ENCODE data around the gene FAM228A.

GRCh38 chr2:24147364-24147763 lies 27.5 kb upstream of the FAM228A start:
- TF ChIP-seq RAD21 (IDR thresholded peaks at IDR 0.05; ENCODE audit: low read length) (no peak), CHD2 (IDR thresholded peaks at IDR 0.05; ENCODE audit: low read length, partially characterized antibody) (no peak), CTCF (IDR thresholded peaks at IDR 0.05) (no peak), PBX3 (IDR thresholded peaks at IDR 0.05) (no peak), USF2 (IDR thresholded peaks at IDR 0.05; ENCODE audit: borderline replicate concordance, low read depth, low read length) (no peak), GABPA (IDR thresholded peaks at IDR 0.05; ENCODE audit: low read depth) (no peak)

All from SK-N-SH (cell line).